Middle frontal gyrus (tissue), 1 donor: Measurements from ENCODE around the gene LPIN2.
A peak's percentile ranks its signal among the peaks of the same experiment; 100 is the strongest.
"Not testable (repeated sequence)": the region's sequence is repeated elsewhere in the genome, so short reads cannot be mapped to it uniquely, and the experiment has no call there.

ENCODE experiments used
- DNase-seq: peaks from one replicate; pipeline ENCODE4 v3.0.0-alpha.2; 2015; ENCODE audit warnings: low spot score; ENCODE audit errors: extremely low spot score

Gene LPIN2

GRCh38 chr18:3044931-3045698 lies 32.2 kb upstream of the LPIN2 start:
- peak; percentile 30 for DNase-seq

GRCh38 chr18:3042379-3042778 lies 29.4 kb upstream of the LPIN2 start:
- no peak for DNase-seq

GRCh38 chr18:3041843-3042242 lies 28.9 kb upstream of the LPIN2 start:
- no peak for DNase-seq

GRCh38 chr18:3040881-3041280 lies 27.9 kb upstream of the LPIN2 start:
- no peak for DNase-seq

- DNase-seq: no peak
These were observed 27.2 kb upstream of the LPIN2 start for GRCh38 chr18:3040173-3040572.

GRCh38 chr18:3037423-3037915 lies 24.5 kb upstream of the LPIN2 start:
- no peak for DNase-seq

GRCh38 chr18:3036108-3036507 lies 23.2 kb upstream of the LPIN2 start:
- DNase-seq: no peak

GRCh38 chr18:3035635-3036034 lies 22.7 kb upstream of the LPIN2 start:
- DNase-seq: no peak

GRCh38 chr18:3032721-3033120 lies 19.8 kb upstream of the LPIN2 start:
- DNase-seq: no peak

GRCh38 chr18:3029215-3029952 lies 16.4 kb upstream of the LPIN2 start:
- DNase-seq: no peak

- not testable (repeated sequence) for DNase-seq
These were observed 15.2 kb upstream of the LPIN2 start for GRCh38 chr18:3028115-3028514.

GRCh38 chr18:3027370-3027891 lies 14.5 kb upstream of the LPIN2 start:
- no peak for DNase-seq

- no peak for DNase-seq
These were observed 12.6 kb upstream of the LPIN2 start for GRCh38 chr18:3025544-3025943.

GRCh38 chr18:3023603-3024002 lies 10.7 kb upstream of the LPIN2 start:
- not testable (repeated sequence) for DNase-seq

GRCh38 chr18:3016585-3017297 lies 3.8 kb upstream of the LPIN2 start:
- DNase-seq: no peak

- DNase-seq: no peak
These were observed 2.9 kb upstream of the LPIN2 start for GRCh38 chr18:3015851-3016250.

GRCh38 chr18:3015204-3015592 lies 2.3 kb upstream of the LPIN2 start:
- no peak for DNase-seq

GRCh38 chr18:3014503-3015203 lies 1.7 kb upstream of the LPIN2 start:
- DNase-seq: no peak

GRCh38 chr18:3012136-3013023 lies 564 bp downstream of the LPIN2 start:
- no peak for DNase-seq

GRCh38 chr18:3010086-3010485 lies 2.9 kb downstream of the LPIN2 start:
- no peak for DNase-seq
